Measurements from ENCODE around the gene UBE2J1.

Gene UBE2J1

DNA sequence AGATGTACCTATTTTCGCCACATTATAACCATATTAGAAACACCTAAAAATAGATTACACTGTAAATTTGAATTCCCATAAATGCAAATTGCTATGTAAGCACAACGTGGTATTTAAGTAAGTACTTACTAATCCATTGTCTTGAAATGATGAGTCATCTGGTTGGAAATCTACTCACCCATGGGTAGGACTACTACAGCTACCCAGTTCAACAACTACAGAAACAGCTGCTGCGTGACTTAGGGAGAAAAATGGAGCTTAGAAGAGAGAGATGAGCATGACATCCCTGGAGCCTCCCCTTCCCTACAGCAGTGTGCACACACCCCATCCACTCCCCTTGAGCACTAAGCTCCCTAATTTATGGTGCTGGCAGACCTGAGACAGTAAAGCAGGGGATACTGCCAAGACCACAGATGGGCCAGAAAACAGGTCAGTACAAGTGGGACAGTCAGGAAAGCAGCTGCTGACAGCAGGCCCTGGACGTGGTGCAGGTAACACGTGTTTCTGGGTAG is 32.7 kb upstream of the UBE2J1 start:
- FAIRE-seq, result peak; percentile 70
- TF ChIP-seq POLR2AphosphoS5 (IDR thresholded peaks at IDR 0.05; ENCODE audit: low read depth, low read length), result no peak
- no peak for TF ChIP-seq POLR2A (IDR thresholded peaks at IDR 0.05; ENCODE audit: low read depth, low read length)
- TF ChIP-seq TAF1 (IDR thresholded peaks at IDR 0.05; ENCODE audit: borderline replicate concordance, low read depth, low read length), result no peak
- no peak for DNase-seq (ENCODE audit: insufficient read length)

DNA sequence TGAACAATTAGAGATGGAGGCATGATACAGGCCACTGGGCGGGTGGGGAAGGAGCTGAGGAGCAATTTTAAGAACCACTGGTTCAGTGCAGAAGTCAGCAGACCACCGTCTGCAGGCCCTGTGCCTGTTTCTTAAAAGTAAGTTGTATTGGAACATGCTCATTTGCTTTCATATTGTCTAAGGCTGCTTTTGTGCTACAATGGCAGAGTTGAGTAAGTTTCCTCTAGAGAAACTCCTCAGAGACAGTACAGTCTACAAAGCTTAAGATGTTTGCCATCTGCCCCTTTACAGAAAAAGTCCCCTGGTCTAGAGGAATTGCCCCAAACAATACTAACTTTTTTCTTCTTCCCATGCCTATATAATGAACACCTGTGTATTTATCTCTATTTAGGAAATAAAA is 28.5 kb upstream of the UBE2J1 start:
- FAIRE-seq, result peak; percentile 48
- TF ChIP-seq POLR2A (IDR thresholded peaks at IDR 0.05; ENCODE audit: low read depth, low read length) (no peak), POLR2AphosphoS5 (IDR thresholded peaks at IDR 0.05; ENCODE audit: low read depth, low read length) (no peak), TAF1 (IDR thresholded peaks at IDR 0.05; ENCODE audit: borderline replicate concordance, low read depth, low read length) (no peak)
- DNase-seq (ENCODE audit: insufficient read length), result no peak

- FAIRE-seq, result no peak
- DNase-seq (ENCODE audit: insufficient read length), result no peak
- TF ChIP-seq TAF1 (IDR thresholded peaks at IDR 0.05; ENCODE audit: borderline replicate concordance, low read depth, low read length) (no peak), POLR2A (IDR thresholded peaks at IDR 0.05; ENCODE audit: low read depth, low read length) (no peak), POLR2AphosphoS5 (IDR thresholded peaks at IDR 0.05; ENCODE audit: low read depth, low read length) (no peak)
Measured at GRCh38 chr6:89379281-89379680, 26.8 kb upstream of the UBE2J1 start.

GRCh38 chr6:89378628-89379027 is 26.1 kb upstream of the UBE2J1 start:
- no peak for TF ChIP-seq POLR2A (IDR thresholded peaks at IDR 0.05; ENCODE audit: low read depth, low read length)
- TF ChIP-seq TAF1 (IDR thresholded peaks at IDR 0.05; ENCODE audit: borderline replicate concordance, low read depth, low read length), result no peak
- TF ChIP-seq POLR2AphosphoS5 (IDR thresholded peaks at IDR 0.05; ENCODE audit: low read depth, low read length), result no peak
- no peak for DNase-seq (ENCODE audit: insufficient read length)
- FAIRE-seq, result no peak

GRCh38 chr6:89375427-89376267 is 23.1 kb upstream of the UBE2J1 start:
- DNase-seq (ENCODE audit: insufficient read length) (no peak), FAIRE-seq (peak; percentile 92)
- TF ChIP-seq TAF1 (IDR thresholded peaks at IDR 0.05; ENCODE audit: borderline replicate concordance, low read depth, low read length), result no peak
- TF ChIP-seq POLR2AphosphoS5 (IDR thresholded peaks at IDR 0.05; ENCODE audit: low read depth, low read length), result no peak
- TF ChIP-seq POLR2A (IDR thresholded peaks at IDR 0.05; ENCODE audit: low read depth, low read length), result no peak

GRCh38 chr6:89372506-89372901 is 20.0 kb upstream of the UBE2J1 start:
- FAIRE-seq (no peak), DNase-seq (ENCODE audit: insufficient read length) (no peak)
- no peak for TF ChIP-seq POLR2A (IDR thresholded peaks at IDR 0.05; ENCODE audit: low read depth, low read length)
- no peak for TF ChIP-seq POLR2AphosphoS5 (IDR thresholded peaks at IDR 0.05; ENCODE audit: low read depth, low read length)
- no peak for TF ChIP-seq TAF1 (IDR thresholded peaks at IDR 0.05; ENCODE audit: borderline replicate concordance, low read depth, low read length)

- no peak for DNase-seq (ENCODE audit: insufficient read length)
- peak; percentile 92 for FAIRE-seq
Measured at GRCh38 chr6:89371849-89372505, 19.5 kb upstream of the UBE2J1 start.

GRCh38 chr6:89368999-89369398 is 16.5 kb upstream of the UBE2J1 start:
- no peak for TF ChIP-seq POLR2AphosphoS5 (IDR thresholded peaks at IDR 0.05; ENCODE audit: low read depth, low read length)
- TF ChIP-seq TAF1 (IDR thresholded peaks at IDR 0.05; ENCODE audit: borderline replicate concordance, low read depth, low read length), result no peak
- no peak for TF ChIP-seq POLR2A (IDR thresholded peaks at IDR 0.05; ENCODE audit: low read depth, low read length)
- DNase-seq (ENCODE audit: insufficient read length) (no peak), FAIRE-seq (no peak)

More at GRCh38 chr6:89371849-89372505, 19.5 kb upstream of the UBE2J1 start:
- TF ChIP-seq POLR2AphosphoS5 (IDR thresholded peaks at IDR 0.05; ENCODE audit: low read depth, low read length) (no peak), TAF1 (IDR thresholded peaks at IDR 0.05; ENCODE audit: borderline replicate concordance, low read depth, low read length) (no peak), POLR2A (IDR thresholded peaks at IDR 0.05; ENCODE audit: low read depth, low read length) (no peak)

- DNase-seq (ENCODE audit: insufficient read length), result no peak
- peak; percentile 83 for FAIRE-seq
- TF ChIP-seq POLR2AphosphoS5 (IDR thresholded peaks at IDR 0.05; ENCODE audit: low read depth, low read length), result no peak
- TF ChIP-seq TAF1 (IDR thresholded peaks at IDR 0.05; ENCODE audit: borderline replicate concordance, low read depth, low read length), result no peak
- no peak for TF ChIP-seq POLR2A (IDR thresholded peaks at IDR 0.05; ENCODE audit: low read depth, low read length)
Measured at GRCh38 chr6:89368107-89368506, 15.6 kb upstream of the UBE2J1 start.

GRCh38 chr6:89364586-89364985 is 12.1 kb upstream of the UBE2J1 start:
- no peak for DNase-seq (ENCODE audit: insufficient read length)
- FAIRE-seq, result no peak
- no peak for TF ChIP-seq POLR2AphosphoS5 (IDR thresholded peaks at IDR 0.05; ENCODE audit: low read depth, low read length)
- no peak for TF ChIP-seq TAF1 (IDR thresholded peaks at IDR 0.05; ENCODE audit: borderline replicate concordance, low read depth, low read length)
- TF ChIP-seq POLR2A (IDR thresholded peaks at IDR 0.05; ENCODE audit: low read depth, low read length), result no peak

DNA sequence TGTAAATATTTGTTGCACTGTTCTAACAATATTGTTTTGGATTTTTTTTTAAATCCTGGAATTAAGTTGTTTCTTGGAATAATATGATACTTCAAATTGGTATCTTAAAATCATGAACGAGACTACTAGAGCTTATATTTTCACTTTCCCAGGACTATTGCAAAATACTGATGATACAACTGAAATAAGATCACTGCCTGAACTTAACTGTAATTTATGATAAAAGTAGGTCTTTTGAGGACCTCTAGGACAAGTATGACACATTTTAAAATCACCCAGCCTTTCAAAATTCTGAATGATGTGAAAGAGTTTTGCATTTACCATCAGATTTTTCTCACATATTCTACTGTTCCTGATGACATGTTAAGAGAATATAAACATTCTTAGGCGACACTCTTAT is 8.6 kb upstream of the UBE2J1 start:
- DNase-seq (ENCODE audit: insufficient read length) (no peak), FAIRE-seq (peak; percentile 75)
- TF ChIP-seq POLR2AphosphoS5 (IDR thresholded peaks at IDR 0.05; ENCODE audit: low read depth, low read length) (no peak), TAF1 (IDR thresholded peaks at IDR 0.05; ENCODE audit: borderline replicate concordance, low read depth, low read length) (no peak), POLR2A (IDR thresholded peaks at IDR 0.05; ENCODE audit: low read depth, low read length) (no peak)

All from GM12892 (cell line).